Hepatocyte (in vitro differentiated cells): Measurements from ENCODE around the gene NOS1AP. TPM values are rescaled to one million over a fixed set of nuclear protein-coding genes. Genes with fewer than 3 reads are reported as not detected.

Experiments used
- DNase-seq: peaks from one replicate; pipeline ENCODE4 v3.0.0-alpha.2; 2016; ENCODE audit warnings: low spot score
- H2AFZ ChIP-seq: fragments of 200-600 bp; sonication (generic); 2 replicates; pipeline ENCODE4 v1.6.0; 2016; ENCODE audit warnings: antibody characterized with exemption, mild to moderate bottlenecking
- H3K27ac ChIP-seq: fragments of 200-600 bp; sonication (generic); 2 replicates; pipeline ENCODE4 v1.5.1; 2016; ENCODE audit warnings: mild to moderate bottlenecking
- H3K27me3 ChIP-seq: fragments of 200-600 bp; sonication (generic); 2 replicates; pipeline ENCODE4 v1.6.1; 2016
- H3K36me3 ChIP-seq: fragments of 200-600 bp; sonication (generic); replicated peaks from 2 replicates; pipeline ENCODE4 v1.5.1; 2016; ENCODE audit warnings: low read depth; ENCODE audit not compliant: insufficient read depth
- H3K4me1 ChIP-seq: fragments of 200-600 bp; sonication (generic); 2 replicates; pipeline ENCODE4 v1.5.1; 2016; ENCODE audit warnings: mild to moderate bottlenecking, moderate library complexity; ENCODE audit not compliant: insufficient read depth
- H3K4me2 ChIP-seq: fragments of 200-600 bp; sonication (generic); 2 replicates; pipeline ENCODE4 v1.6.0; 2016
- H3K4me3 ChIP-seq: fragments of 200-600 bp; sonication (generic); 2 replicates; pipeline ENCODE4 v1.5.1; 2016; ENCODE audit warnings: mild to moderate bottlenecking
- H3K79me2 ChIP-seq: fragments of 200-600 bp; sonication (generic); 2 replicates; pipeline ENCODE4 v1.6.0; 2017; ENCODE audit warnings: mild to moderate bottlenecking
- H3K9me2 ChIP-seq: fragments of 200-600 bp; sonication (generic); replicated peaks from 2 replicates; pipeline ENCODE4 v1.6.0; 2017; ENCODE audit warnings: mild to moderate bottlenecking; ENCODE audit not compliant: insufficient read depth
- H3K9me3 ChIP-seq: fragments of 200-600 bp; sonication (generic); 2 replicates; pipeline ENCODE4 v1.5.1; 2016; ENCODE audit warnings: low read depth, mild to moderate bottlenecking
- H4K20me1 ChIP-seq: fragments of 200-600 bp; sonication (generic); 2 replicates; pipeline ENCODE4 v1.6.0; 2016; ENCODE audit warnings: mild to moderate bottlenecking; ENCODE audit not compliant: insufficient read depth, poor library complexity, severe bottlenecking
- CTCF ChIP-seq: fragments of 200-600 bp; sonication (generic); IDR thresholded peaks from 2 replicates; pipeline ENCODE4 v1.5.1; 2016; ENCODE audit warnings: antibody characterized with exemption, mild to moderate bottlenecking; ENCODE audit not compliant: poor library complexity
- EZH2 ChIP-seq: fragments of 200-600 bp; sonication (generic); IDR thresholded peaks from 2 replicates; pipeline ENCODE4 v1.6.1; 2016; ENCODE audit warnings: antibody characterized with exemption, mild to moderate bottlenecking, borderline replicate concordance
- EZH2phosphoT487 ChIP-seq: fragments of 200-600 bp; sonication (generic); IDR thresholded peaks from one replicate; pipeline ENCODE4 v1.6.1; 2018; ENCODE audit warnings: antibody characterized with exemption, mild to moderate bottlenecking, low read depth, moderate library complexity; ENCODE audit not compliant: unreplicated experiment, severe bottlenecking
- WGBS: methylation state at CpG from one replicate; pipeline ENCODE4 v1.1.6; 2016; ENCODE audit warnings: low lambda C conversion rate; ENCODE audit errors: missing lambda C conversion rate; 5-methylcytosine and 5-hydroxymethylcytosine counted together
- polyA plus RNA-seq: library from polyadenylated mRNA; unstranded; fragments of >200 nt; fragmentation: Nextera tagmentation; extraction: Ambion mirVana; gene quantifications from 2 replicates; pipeline ENCODE4 v1.2.1, GENCODE V29; 2016
- total RNA-seq: library from RNA; depleted of rRNA; stranded (reverse); fragments of >200 nt; gene quantifications from 2 replicates; pipeline ENCODE4 v1.2.3, GENCODE V29; 2014

Gene NOS1AP
- total and polyA plus RNA-seq, 2 experiments from 2014 or later, result 0.97 to 4.4 TPM

DNA sequence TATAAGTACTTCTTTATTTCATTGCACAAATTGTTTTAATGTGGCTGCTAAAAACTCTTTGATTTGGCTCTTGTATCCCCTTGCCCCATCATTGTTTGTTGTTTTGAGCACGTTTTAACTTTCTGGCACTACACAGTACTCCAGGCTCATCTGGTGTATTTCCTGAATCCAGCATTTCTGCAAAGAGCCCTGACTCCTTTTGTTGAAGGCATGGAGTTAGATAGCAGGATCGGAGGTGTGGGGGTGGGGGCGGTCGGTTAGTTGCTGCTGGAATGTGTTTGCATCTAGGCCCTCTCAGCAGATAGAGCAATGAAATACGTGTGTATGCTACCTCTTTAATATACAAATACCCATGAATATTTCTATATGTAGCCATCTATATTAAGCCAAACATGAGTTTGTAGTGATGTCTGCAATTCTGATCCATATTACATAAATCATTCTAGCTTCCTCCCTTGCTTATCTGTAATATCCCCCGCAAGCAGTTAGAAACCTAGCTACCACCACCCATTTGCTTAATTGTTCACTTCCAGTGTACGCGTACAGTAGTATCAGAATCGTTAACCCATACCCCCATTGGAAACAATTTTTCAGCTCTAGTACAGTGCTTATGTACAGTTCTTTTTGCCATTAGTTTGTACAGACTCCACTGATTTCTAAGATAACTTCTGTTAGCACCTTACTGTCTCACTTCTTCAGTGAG lies 106.0 kb downstream of the NOS1AP start:
- H3K4me1 ChIP-seq, result no peaks in the 10 kb centered on the region
- H3K4me2 ChIP-seq, result peak overlapping the region; percentile 34

GRCh38 chr1:162177126-162177525 lies 107.6 kb downstream of the NOS1AP start:
- Histone ChIP-seq H2AFZ (no peak overlapping the region), H3K27me3 (no peaks in the 10 kb centered on the region), H3K9me3 (no peaks in the 10 kb centered on the region), H3K36me3 (no peaks in the 10 kb centered on the region), H3K4me1 (no peaks in the 10 kb centered on the region), H3K79me2 (peaks cover 5% of the 10 kb centered on the region), H3K4me2 (no peak overlapping the region), H3K9me2 (no peaks in the 10 kb centered on the region), H4K20me1 (no peaks in the 10 kb centered on the region), H3K27ac (no peak overlapping the region), H3K4me3 (no peak overlapping the region)
- 80% methylated on average over 6 of the region's 6 CpGs for WGBS
- peak; percentile 29 for DNase-seq
- TF ChIP-seq CTCF (no peak), EZH2phosphoT487 (no peak), EZH2 (no peak)

More for the DNA sequence above, 106.0 kb downstream of the NOS1AP start:
- Histone ChIP-seq H3K27ac (no peak overlapping the region), H3K9me3 (no peaks in the 10 kb centered on the region), H4K20me1 (no peaks in the 10 kb centered on the region), H3K36me3 (no peaks in the 10 kb centered on the region), H3K79me2 (peaks cover 2% of the 10 kb centered on the region), H3K9me2 (no peaks in the 10 kb centered on the region), H3K27me3 (no peaks in the 10 kb centered on the region), H2AFZ (no peak overlapping the region), H3K4me3 (no peak overlapping the region)
- no peak for DNase-seq
- TF ChIP-seq EZH2, result no peak
- TF ChIP-seq EZH2phosphoT487, result no peak
- TF ChIP-seq CTCF, result no peak
- 37% methylated on average over 9 of the region's 9 CpGs for WGBS

DNA sequence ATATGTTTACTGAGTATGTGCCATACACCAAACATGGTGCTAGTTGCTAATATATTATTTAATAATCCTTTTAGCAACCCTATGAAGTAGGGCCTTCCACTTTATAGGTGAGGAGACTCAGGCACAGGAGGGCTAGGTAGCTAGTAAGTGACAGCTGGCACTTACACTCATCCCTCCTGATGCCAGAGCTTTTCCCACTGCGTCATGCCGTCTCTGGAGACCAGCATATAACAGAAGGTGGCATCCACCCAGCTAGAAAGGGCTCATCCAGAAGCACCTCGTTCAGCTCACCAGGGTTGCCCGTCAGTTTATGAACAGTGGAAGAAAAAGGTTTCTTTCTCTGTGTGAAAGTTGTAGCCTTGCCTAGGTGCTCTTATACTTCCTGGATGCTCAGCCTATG lies 108.9 kb downstream of the NOS1AP start:
- no peak overlapping the region for H3K4me2 ChIP-seq
- H3K36me3 ChIP-seq, result no peaks in the 10 kb centered on the region
- H3K79me2 ChIP-seq, result peaks cover 5% of the 10 kb centered on the region
- no peaks in the 10 kb centered on the region for H3K27me3 ChIP-seq
- no peaks in the 10 kb centered on the region for H3K9me2 ChIP-seq
- no peaks in the 10 kb centered on the region for H3K9me3 ChIP-seq
- no peaks in the 10 kb centered on the region for H4K20me1 ChIP-seq
- H3K4me1 ChIP-seq, result no peaks in the 10 kb centered on the region
- no peak overlapping the region for H3K4me3 ChIP-seq
- no peak overlapping the region for H2AFZ ChIP-seq
- 87% methylated on average over 4 of the region's 4 CpGs for WGBS
- no peak overlapping the region for H3K27ac ChIP-seq
- TF ChIP-seq EZH2 (no peak), EZH2phosphoT487 (no peak), CTCF (no peak)
- no peak for DNase-seq
